H1 (cell line): Measurements from ENCODE around the gene RMDN2. TPM values are rescaled to one million over a fixed set of nuclear protein-coding genes. Genes with fewer than 3 reads are reported as not detected.

ENCODE experiments used
- EGR1 ChIP-seq: IDR thresholded peaks from 2 replicates; pipeline ENCODE4 v1.6.1; 2011; ENCODE audit warnings: low read depth, low read length, borderline replicate concordance
- polyA plus RNA-seq, 7 experiments: library from polyadenylated mRNA; depleted of rRNA in 3 of 7; stranded (reverse) in 5 of 7; unstranded in 2 of 7; fragments of >200 nt in 5 of 7; fragments of 200-250 nt in 2 of 7; gene quantifications; 1 replicate in 5 of 7; 2 replicates in 1 of 7; 4 replicates in 1 of 7; pipeline versions ENCODE4 v1.2.1 to v1.2.3, GENCODE V29; 2011 to 2013; ENCODE audit warnings: missing spikeins in 2 of 7, mixed read lengths in 2 of 7
- total RNA-seq: library from RNA; stranded (reverse); fragmentation: NEBNext Ultra II Directional; extraction: Animal tissue kit (Norgen Biotek cat#: 25700); gene quantifications from 2 replicates; pipeline ENCODE4 v1.2.1, GENCODE V29; 2021

Gene RMDN2
- total and polyA plus RNA-seq, 2 of the 8 experiments (the other 6 are each of a cell fraction or from before 2014, with no cell fraction given), result 0.53 to 3.0 TPM

DNA sequence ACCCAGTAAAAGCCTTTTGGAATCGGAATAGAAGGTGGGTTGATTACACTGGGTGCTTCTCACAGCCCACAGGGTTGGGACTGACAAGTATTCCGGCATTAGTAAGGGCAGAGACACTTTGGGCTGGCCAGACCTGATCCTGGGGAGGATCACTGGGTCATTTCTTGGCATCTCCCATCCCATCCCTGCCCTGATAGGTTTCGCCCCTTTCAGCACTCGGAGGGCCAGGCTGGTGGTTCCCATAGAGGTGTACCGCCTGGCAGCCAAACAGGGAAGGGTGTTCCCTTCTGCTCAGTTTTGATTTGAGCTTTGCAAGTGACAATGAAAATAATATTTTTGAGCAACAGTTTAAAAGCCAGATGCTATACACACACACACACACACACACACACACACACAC is 113.6 kb downstream of the RMDN2 start (continued):
- TF ChIP-seq EGR1, result no peak
